HFF-Myc (cell line): Measurements from ENCODE around the gene ADORA3.

Source experiments
- DNase-seq: peaks from one replicate; pipeline ENCODE4 v3.0.0-alpha.2; 2011; ENCODE audit warnings: low read depth; ENCODE audit errors: extremely low read depth
- H3K4me3 ChIP-seq: replicated peaks from 2 replicates; pipeline ENCODE4 v1.5.1; 2011; ENCODE audit warnings: low read depth, mild to moderate bottlenecking, control low read depth, low read length
- TF ChIP-seq, protein P1 (sequence below): IDR thresholded peaks from 2 replicates; pipeline ENCODE4 v1.5.1; 2012; ENCODE audit warnings: mild to moderate bottlenecking, low read depth, low read length, control low read depth; ENCODE audit errors: missing control alignments

ADORA3 gene

DNA sequence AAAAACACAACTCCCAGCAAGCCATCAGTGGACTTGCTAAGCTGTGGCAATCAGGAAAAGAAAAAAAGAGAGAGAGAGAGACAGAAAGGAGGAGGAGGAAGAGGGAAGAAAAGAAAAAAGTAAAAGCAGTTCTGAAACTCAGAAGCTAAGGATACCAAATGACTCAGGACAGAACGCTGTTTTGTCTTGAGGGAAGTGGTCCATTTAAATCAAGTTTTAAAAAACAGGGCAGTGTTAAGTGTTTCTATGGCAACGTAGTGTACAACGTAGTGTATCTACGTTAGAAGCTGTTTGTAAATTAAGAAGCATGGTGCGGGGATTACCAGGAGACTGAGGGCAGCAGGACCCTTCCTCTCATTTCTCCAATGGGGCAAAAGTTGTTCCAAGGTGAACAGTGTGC is 5.8 kb downstream of the ADORA3 start:
- no peak overlapping the region for H3K4me3 ChIP-seq
- TF ChIP-seq, protein P1, sequence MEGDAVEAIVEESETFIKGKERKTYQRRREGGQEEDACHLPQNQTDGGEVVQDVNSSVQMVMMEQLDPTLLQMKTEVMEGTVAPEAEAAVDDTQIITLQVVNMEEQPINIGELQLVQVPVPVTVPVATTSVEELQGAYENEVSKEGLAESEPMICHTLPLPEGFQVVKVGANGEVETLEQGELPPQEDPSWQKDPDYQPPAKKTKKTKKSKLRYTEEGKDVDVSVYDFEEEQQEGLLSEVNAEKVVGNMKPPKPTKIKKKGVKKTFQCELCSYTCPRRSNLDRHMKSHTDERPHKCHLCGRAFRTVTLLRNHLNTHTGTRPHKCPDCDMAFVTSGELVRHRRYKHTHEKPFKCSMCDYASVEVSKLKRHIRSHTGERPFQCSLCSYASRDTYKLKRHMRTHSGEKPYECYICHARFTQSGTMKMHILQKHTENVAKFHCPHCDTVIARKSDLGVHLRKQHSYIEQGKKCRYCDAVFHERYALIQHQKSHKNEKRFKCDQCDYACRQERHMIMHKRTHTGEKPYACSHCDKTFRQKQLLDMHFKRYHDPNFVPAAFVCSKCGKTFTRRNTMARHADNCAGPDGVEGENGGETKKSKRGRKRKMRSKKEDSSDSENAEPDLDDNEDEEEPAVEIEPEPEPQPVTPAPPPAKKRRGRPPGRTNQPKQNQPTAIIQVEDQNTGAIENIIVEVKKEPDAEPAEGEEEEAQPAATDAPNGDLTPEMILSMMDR: no peak
- DNase-seq: no peak

GRCh38 chr1:111496398-111496797 is 7.0 kb downstream of the ADORA3 start:
- DNase-seq: no peak
- TF ChIP-seq, protein P1: no peak
- H3K4me3 ChIP-seq: no peak overlapping the region

DNA sequence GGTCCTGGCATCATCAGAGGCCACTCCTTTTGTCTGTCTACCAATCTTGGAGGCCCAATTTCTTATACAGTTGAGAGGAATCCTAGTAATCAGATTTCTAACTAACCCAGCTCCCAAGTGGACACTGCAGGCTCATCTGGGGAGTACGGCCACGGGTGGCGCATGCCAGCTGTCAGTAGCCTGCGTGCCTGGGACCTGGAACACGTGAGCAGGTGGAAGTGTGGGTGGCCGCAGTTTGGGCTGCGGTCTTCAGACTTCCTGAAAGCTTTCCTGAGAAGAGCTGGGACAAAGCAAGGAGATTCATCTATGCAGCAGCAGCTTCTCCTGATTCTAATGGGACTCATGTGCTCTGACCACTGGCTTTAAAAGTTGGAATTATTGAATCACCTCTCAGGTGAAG is 12.4 kb downstream of the ADORA3 start:
- H3K4me3 ChIP-seq: no peak overlapping the region
- DNase-seq: no peak
- TF ChIP-seq, protein P1: no peak

GRCh38 chr1:111490220-111490619 is 13.2 kb downstream of the ADORA3 start:
- TF ChIP-seq, protein P1: no peak
- H3K4me3 ChIP-seq: no peak overlapping the region
- no peak for DNase-seq

DNA sequence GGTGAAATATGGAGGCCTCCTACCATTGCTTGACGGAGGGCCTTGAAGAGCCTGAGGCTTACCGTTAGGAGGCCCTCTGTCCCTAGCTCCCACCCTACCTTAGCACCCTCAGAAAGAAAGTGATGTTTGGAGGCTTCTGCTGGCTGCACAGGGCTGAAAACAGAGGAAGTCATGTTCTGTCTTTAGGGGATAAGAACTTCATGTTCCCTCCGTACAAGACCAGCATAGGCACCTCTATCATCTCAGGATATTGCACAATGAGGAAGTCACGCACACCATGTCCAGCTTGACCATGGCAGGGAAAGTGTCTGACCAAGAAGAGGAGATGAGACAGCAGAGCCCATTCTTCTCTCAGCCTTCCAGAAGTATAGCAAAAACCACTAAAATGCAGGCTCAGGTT is 13.8 kb downstream of the ADORA3 start:
- H3K4me3 ChIP-seq: no peak overlapping the region
- TF ChIP-seq, protein P1: no peak
- DNase-seq: no peak

DNA sequence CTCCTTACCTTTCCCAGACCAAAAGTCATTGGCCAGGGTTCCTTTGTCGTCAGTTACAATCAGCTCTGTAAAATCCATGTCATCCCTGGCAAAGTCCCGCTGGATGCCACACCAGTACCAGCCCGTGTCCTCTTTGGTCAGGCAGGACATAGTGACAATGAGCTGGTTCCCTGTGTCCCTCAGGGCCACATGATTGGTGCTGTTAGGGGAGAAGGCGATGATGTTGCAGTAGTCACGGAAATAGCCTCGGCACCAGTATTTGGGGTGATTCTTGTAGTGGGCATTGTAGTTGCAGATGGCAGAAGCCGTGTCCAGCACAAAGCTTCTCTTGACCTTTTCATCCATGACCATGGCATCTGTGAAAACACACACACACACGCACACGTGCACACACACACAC is 14.8 kb downstream of the ADORA3 start:
- no peak for DNase-seq
- TF ChIP-seq, protein P1: no peak
- no peak overlapping the region for H3K4me3 ChIP-seq

GRCh38 chr1:111487133-111487532 is 16.3 kb downstream of the ADORA3 start:
- no peak for DNase-seq
- H3K4me3 ChIP-seq: no peak overlapping the region
- TF ChIP-seq, protein P1: no peak
